Suprapubic skin (tissue), 3 donors: ENCODE results near the gene ARHGAP4.

Experiments used
- EP300 ChIP-seq: sonication (generic); formaldehyde crosslinking; IDR thresholded peaks from one replicate; pipeline ENCODE4 v1.6.1; 2017; ENCODE audit warnings: antibody characterized with exemption
- POLR2A ChIP-seq, 2 donors: fragments of 450-650 bp; IDR thresholded peaks; one replicate each; pipeline ENCODE4 v1.6.1; 2017; ENCODE audit warnings: antibody characterized with exemption in 2 of 2, mild to moderate bottlenecking in 2 of 2, moderate library complexity in 2 of 2
- TF ChIP-seq, protein P1 (sequence below), 2 donors: fragments of 200-600 bp in 1 of 2; fragments of 450-650 bp in 1 of 2; sonication (generic) in 1 of 2; IDR thresholded peaks; one replicate each; pipeline ENCODE4 v1.5.1; 2016 to 2019; ENCODE audit warnings: antibody characterized with exemption in 2 of 2, mild to moderate bottlenecking in 1 of 2, moderate library complexity in 1 of 2

DNA sequence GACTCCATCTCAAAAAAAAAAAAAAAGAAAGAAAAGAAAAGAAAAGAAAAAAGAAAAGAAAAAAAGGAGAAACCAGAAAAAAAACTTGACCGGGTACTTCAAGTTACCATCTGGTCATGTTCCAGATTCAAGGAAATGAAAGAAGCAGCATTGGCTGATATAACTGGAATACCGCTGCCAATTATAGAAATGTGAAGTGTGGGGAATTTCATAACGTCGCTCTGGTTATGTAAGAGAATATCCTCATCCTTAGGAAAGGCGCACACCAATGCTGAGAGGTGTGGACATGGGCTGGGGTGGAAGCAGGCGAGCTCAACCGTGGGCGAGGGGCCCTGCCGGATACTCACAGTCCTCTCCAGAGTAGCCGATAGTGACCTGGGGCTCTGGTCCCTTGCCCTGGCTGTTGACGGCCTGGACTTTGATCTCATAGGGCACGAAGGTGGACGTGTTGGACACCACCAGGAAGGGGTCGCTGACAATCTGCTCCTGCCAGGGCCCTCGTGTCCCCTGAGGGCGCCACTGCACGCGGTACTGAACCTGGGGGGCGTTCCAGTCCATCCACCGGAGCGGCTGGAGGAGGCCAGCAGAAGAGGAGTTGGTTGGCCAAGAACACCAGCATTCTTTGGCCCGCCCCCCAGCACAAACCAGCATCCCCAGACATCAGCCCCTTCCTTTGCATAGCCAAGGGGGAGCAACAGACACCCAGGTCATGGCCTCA lies 59.6 kb downstream of the ARHGAP4 start:
- TF ChIP-seq POLR2A (IDR thresholded peaks at IDR 0.05) (no peak), EP300 (no peak)
- TF ChIP-seq, protein P1, sequence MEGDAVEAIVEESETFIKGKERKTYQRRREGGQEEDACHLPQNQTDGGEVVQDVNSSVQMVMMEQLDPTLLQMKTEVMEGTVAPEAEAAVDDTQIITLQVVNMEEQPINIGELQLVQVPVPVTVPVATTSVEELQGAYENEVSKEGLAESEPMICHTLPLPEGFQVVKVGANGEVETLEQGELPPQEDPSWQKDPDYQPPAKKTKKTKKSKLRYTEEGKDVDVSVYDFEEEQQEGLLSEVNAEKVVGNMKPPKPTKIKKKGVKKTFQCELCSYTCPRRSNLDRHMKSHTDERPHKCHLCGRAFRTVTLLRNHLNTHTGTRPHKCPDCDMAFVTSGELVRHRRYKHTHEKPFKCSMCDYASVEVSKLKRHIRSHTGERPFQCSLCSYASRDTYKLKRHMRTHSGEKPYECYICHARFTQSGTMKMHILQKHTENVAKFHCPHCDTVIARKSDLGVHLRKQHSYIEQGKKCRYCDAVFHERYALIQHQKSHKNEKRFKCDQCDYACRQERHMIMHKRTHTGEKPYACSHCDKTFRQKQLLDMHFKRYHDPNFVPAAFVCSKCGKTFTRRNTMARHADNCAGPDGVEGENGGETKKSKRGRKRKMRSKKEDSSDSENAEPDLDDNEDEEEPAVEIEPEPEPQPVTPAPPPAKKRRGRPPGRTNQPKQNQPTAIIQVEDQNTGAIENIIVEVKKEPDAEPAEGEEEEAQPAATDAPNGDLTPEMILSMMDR (IDR thresholded peaks at IDR 0.05), result no peak
